ENCODE results near the gene CYTH4.

CYTH4 gene

DNA sequence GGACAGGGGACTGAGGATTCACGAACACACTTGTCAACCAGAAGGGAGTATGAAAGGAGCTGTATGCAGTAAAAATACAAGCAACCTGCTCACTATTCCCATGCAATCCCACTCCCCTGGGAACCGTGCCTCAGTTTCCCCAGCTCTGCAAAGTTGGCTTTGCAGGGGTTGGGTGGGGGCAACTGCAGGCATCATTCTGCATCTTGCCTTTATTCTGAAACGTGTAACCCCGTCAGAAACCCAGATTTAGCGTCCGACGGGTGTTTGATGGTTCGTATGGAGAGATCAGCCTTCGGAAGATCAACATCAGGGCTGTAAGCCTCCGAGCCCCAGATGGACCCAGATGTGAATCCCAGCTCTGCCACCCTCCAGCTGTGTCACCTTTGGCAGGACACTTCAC is 3.6 kb downstream of the CYTH4 start:
- Mint-ChIP-seq H3K4me1 (ENCODE audit: low read depth) (peaks cover 71% of the 10 kb centered on the region), H3K36me3 (ENCODE audit: low read depth) (peaks cover 68% of the 10 kb centered on the region), H3K9me3 (no peaks in the 10 kb centered on the region), H3K27me3 (ENCODE audit: low read depth) (no peaks in the 10 kb centered on the region), H3K4me3 (peak overlapping the region; percentile 17), H3K27ac (no peak overlapping the region)

DNA sequence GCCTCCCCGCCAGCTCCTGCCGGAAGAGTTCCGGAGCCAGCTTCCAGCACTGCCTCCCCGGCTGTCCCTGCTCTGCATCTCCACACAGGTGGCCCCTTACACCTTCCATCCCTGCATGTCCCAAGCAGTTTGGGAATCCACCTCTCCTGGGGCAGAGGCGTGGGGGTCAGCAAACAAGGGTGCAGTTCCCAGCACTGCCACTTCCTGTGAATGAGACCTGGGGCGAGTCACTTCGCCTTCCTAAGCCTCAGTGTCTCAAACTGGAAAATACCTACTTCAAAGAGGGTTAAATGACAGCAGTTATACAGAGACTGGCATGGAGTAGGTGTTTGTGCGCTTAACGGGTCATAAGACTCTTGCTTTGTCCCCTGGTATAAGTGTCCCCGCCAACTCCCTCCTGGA is 5.2 kb downstream of the CYTH4 start:
- H3K4me1 Mint-ChIP-seq (ENCODE audit: low read depth) = peaks cover 76% of the 10 kb centered on the region
- no peaks in the 10 kb centered on the region for H3K9me3 Mint-ChIP-seq
- H3K27me3 Mint-ChIP-seq (ENCODE audit: low read depth) = no peaks in the 10 kb centered on the region
- H3K27ac Mint-ChIP-seq = peak overlapping the region; percentile 9
- H3K36me3 Mint-ChIP-seq (ENCODE audit: low read depth) = peaks cover 80% of the 10 kb centered on the region
- H3K4me3 Mint-ChIP-seq = peak overlapping the region; percentile 62

DNA sequence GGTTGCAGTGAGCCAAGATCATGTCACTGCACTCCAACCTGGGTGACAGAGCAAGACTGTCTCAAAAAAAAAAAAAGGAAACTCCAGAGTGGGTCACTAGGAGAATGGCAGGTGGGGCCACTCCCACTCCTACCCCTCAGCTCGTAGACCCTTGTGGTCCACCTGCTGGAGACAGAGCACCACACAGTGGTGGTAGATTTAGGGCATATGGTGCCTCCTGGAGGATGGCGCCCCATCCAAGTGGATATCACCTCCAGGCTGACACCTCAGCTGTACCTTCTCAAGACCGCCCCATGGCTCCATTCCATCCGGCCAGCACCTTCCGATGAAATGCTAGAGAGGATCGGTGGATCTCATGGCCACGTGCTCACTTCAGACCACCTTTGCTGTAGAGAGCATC is 6.2 kb downstream of the CYTH4 start:
- peaks cover 76% of the 10 kb centered on the region for H3K4me1 Mint-ChIP-seq (ENCODE audit: low read depth)
- H3K36me3 Mint-ChIP-seq (ENCODE audit: low read depth) = peaks cover 81% of the 10 kb centered on the region
- H3K27me3 Mint-ChIP-seq (ENCODE audit: low read depth) = no peaks in the 10 kb centered on the region
- H3K9me3 Mint-ChIP-seq = no peaks in the 10 kb centered on the region
- H3K4me3 Mint-ChIP-seq = no peak overlapping the region
- H3K27ac Mint-ChIP-seq = peak overlapping the region; percentile 43

DNA sequence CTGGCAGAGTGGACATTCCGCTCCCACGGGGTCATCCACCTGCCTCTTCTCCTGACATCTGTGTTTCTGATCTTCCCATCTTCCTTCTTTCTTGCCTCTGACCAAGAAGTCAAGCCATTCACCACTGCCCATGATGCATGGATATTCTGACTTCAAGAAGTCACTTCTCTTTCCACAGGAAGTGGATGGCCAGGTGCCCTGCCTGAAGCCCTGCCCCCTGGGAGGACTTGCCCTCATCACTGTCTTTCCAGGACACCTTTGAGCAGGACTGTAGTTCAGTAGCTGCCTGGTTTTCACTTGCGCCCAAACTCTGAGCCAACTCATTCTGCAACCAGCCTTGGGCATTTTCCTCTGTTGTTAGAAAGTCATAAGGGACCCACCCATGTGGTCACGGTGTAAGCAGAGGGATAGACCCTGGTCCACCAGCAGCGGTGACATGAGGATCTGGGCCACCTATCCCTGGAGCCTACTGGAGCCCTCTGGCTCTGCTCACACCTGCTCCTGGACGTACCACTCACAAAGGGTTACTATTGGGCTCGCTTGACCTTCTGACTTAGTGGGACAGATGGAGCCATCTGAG is 6.9 kb downstream of the CYTH4 start:
- Mint-ChIP-seq H3K4me3 (peak overlapping the region; percentile 21), H3K36me3 (ENCODE audit: low read depth) (peaks cover 80% of the 10 kb centered on the region)

DNA sequence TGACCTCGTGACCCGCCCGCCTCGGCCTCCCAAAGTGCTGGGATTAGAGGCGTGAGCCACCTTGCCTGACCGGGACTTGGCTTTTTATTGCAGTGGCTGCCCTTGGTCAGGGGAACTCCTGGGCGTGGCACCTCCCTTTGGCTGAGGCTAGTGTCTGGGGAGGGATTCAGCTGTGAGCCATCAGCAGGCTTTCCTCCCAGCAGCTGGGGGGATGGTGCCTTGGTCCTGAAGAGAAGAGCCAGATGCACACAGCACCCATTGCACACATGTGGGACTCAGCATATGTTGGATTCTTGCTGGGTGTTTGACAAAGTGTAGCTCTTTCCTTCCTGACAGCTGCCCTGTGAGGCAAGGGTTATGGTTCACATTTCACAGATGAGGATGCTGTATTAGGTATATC is 8.4 kb downstream of the CYTH4 start:
- H3K4me3 Mint-ChIP-seq = no peak overlapping the region
- no peaks in the 10 kb centered on the region for H3K27me3 Mint-ChIP-seq (ENCODE audit: low read depth)
- H3K27ac Mint-ChIP-seq = no peak overlapping the region
- no peaks in the 10 kb centered on the region for H3K9me3 Mint-ChIP-seq
- peaks cover 80% of the 10 kb centered on the region for H3K4me1 Mint-ChIP-seq (ENCODE audit: low read depth)
- H3K36me3 Mint-ChIP-seq (ENCODE audit: low read depth) = peaks cover 83% of the 10 kb centered on the region

More for the DNA sequence above, 6.9 kb downstream of the CYTH4 start:
- peaks cover 78% of the 10 kb centered on the region for H3K4me1 Mint-ChIP-seq (ENCODE audit: low read depth)
- H3K9me3 Mint-ChIP-seq = no peaks in the 10 kb centered on the region
- peak overlapping the region; percentile 43 for H3K27ac Mint-ChIP-seq
- H3K27me3 Mint-ChIP-seq (ENCODE audit: low read depth) = no peaks in the 10 kb centered on the region

DNA sequence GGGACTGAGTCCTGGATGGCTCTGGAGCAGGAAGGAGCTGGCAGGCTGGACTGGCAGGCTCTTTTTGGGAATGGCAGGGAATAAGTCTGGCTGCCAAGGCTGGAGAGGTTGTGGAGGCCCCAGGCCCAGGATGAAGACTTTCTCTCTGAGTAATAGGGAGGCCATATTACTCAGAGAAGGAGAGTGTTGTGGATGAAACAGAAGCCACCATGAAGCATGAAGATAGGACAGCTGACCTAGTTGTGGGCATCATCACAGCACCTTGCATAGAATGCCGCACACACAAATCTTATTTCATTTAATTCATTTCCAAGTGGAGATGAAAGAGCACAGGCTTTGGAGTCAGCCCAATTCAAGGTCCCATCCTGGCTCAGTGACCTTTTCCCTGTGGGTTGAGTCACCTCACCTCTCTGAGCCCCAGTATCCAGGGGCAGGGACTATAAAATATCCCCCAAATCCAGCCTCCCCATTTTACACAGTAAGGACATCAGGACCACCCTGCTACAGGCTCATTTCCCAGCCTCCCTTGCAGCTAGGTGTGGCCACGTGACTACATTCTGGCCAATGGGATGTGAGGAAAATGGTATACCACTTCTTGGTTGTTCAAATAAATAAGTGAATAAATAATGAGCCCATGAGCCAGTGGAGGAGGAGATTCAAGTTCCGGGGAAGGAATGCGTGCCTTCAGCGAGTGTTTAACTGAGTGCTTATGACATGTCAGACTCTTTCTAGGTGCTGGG is 9.4 kb downstream of the CYTH4 start:
- Mint-ChIP-seq H3K4me3 (no peak overlapping the region), H3K9me3 (no peaks in the 10 kb centered on the region), H3K27me3 (ENCODE audit: low read depth) (no peaks in the 10 kb centered on the region), H3K27ac (peak overlapping the region; percentile 57), H3K36me3 (ENCODE audit: low read depth) (peaks cover 75% of the 10 kb centered on the region), H3K4me1 (ENCODE audit: low read depth) (peaks cover 72% of the 10 kb centered on the region)

DNA sequence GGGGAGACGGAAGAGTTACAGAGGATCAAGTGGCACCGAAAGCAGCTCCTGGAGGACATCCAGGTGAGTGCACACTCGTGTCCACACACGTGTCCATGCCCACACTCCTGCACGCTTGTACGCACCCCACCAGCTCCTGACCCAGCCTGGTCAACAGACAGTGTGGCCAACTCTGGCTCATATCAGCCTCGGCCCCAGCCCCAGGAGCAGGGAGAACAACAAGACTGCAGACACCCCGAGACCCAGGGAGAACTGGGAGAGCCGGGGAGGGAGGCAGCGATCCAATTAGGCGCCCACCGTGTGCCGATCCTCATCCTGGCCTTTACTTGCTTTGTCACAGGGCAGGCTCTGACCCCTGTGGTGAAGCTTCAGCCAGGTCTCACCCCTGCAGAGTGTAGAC is 10.3 kb downstream of the CYTH4 start:
- Mint-ChIP-seq H3K4me1 (ENCODE audit: low read depth) (peaks cover 66% of the 10 kb centered on the region), H3K27me3 (ENCODE audit: low read depth) (no peaks in the 10 kb centered on the region), H3K27ac (no peak overlapping the region), H3K36me3 (ENCODE audit: low read depth) (peaks cover 73% of the 10 kb centered on the region), H3K4me3 (no peak overlapping the region), H3K9me3 (no peaks in the 10 kb centered on the region)

DNA sequence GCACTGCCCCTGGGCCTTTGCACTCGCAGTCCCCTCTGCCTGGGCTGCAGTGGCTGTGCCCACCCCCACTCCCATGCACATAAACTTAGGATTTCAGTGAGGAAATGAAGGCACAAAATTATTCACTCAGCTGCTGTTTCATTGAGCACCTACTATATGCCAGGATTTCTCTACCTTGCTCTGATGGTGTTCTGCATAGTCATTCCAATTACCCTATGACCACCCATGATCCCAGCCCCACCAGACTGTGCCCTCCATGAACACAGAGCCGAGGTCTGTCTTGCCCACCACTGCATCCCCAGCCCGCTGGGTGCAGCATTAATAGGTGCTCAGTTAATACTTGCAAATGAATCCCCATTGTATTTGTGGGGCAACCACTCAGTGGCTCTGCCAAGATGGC is 10.9 kb downstream of the CYTH4 start:
- no peak overlapping the region for H3K27ac Mint-ChIP-seq
- no peaks in the 10 kb centered on the region for H3K27me3 Mint-ChIP-seq (ENCODE audit: low read depth)
- peaks cover 68% of the 10 kb centered on the region for H3K4me1 Mint-ChIP-seq (ENCODE audit: low read depth)
- H3K9me3 Mint-ChIP-seq = no peaks in the 10 kb centered on the region
- no peak overlapping the region for H3K4me3 Mint-ChIP-seq
- H3K36me3 Mint-ChIP-seq (ENCODE audit: low read depth) = peaks cover 72% of the 10 kb centered on the region

DNA sequence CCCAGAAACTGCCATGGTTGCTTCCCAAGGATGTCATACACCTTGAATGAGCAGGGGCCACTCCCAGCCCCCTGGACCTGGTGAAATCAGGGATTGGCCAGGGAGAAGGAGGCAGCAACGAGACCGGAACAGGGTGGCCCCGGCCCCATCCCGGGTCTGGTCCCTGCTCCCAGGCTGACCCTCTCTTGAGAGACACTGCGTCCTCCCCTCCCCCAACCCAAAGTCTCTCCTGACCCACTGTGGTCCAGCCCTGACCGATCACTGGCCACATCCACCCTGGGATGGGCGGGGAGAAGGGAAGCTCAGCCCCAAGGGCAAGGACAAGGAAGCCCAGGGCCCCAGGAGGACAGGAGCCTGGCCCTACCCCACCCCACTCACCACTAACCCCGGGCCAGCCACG is 12.4 kb downstream of the CYTH4 start:
- peaks cover 73% of the 10 kb centered on the region for H3K36me3 Mint-ChIP-seq (ENCODE audit: low read depth)
- H3K27ac Mint-ChIP-seq = no peak overlapping the region

DNA sequence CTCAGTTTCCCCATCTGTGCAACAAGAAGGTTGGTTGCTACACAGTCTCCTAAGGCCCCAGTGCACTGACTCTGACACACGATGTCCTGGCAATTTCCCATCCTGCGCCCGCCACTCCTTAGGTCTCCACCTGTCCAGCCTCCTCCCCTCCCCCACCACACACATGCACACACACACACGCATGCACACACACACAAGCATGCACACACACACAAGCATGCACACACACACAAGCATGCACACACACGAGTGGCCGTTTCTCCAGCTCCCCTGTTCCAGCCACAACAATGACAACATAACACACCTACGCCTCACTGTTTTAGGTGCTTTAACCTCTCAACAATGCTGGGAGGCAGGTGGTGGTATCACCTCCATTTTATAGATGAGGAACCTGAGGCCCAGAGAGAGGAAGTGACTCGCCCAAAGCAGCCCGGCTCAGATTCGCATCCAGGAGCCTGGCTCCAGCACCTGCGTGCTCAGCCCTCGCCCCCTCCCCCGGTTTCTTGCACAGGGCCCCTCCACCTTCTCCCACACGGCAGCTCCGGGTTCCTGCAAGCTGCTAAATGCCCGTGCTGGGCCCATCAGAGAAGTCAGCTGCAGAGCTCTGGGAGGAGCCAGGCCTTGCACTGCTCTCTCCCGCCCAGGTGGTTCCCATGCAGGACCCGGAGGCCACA is 13.0 kb downstream of the CYTH4 start:
- H3K4me3 Mint-ChIP-seq = peak overlapping the region; percentile 21
- no peaks in the 10 kb centered on the region for H3K27me3 Mint-ChIP-seq (ENCODE audit: low read depth)
- H3K4me1 Mint-ChIP-seq (ENCODE audit: low read depth) = peaks cover 66% of the 10 kb centered on the region
- peak overlapping the region; percentile 80 for H3K27ac Mint-ChIP-seq
- peaks cover 72% of the 10 kb centered on the region for H3K36me3 Mint-ChIP-seq (ENCODE audit: low read depth)
- no peaks in the 10 kb centered on the region for H3K9me3 Mint-ChIP-seq

More for the DNA sequence above, 12.4 kb downstream of the CYTH4 start:
- Mint-ChIP-seq H3K27me3 (ENCODE audit: low read depth) (no peaks in the 10 kb centered on the region), H3K4me3 (no peak overlapping the region), H3K9me3 (no peaks in the 10 kb centered on the region), H3K4me1 (ENCODE audit: low read depth) (peaks cover 66% of the 10 kb centered on the region)

DNA sequence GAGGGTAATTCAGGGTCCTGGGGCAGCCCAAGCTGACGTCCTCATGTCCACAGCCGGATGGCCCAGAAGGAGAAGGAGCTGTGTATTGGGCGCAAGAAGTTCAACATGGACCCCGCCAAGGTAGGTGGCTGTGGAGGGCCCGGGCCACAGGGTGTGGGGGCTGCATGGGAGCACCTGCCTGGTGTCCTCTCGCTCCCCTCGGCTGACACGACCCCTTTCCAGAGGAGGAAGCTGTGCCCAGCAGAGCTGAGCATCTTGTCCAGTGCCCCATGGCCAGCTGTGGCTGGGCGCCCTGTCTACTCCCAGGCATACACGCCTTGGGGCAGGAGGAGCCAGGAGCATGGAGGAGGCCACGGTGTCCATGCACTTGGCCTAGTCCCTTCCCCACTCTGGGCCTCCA is 13.6 kb downstream of the CYTH4 start:
- Mint-ChIP-seq H3K27me3 (ENCODE audit: low read depth) (no peaks in the 10 kb centered on the region), H3K27ac (no peak overlapping the region), H3K4me3 (no peak overlapping the region), H3K36me3 (ENCODE audit: low read depth) (peaks cover 72% of the 10 kb centered on the region), H3K9me3 (no peaks in the 10 kb centered on the region), H3K4me1 (ENCODE audit: low read depth) (peaks cover 68% of the 10 kb centered on the region)

DNA sequence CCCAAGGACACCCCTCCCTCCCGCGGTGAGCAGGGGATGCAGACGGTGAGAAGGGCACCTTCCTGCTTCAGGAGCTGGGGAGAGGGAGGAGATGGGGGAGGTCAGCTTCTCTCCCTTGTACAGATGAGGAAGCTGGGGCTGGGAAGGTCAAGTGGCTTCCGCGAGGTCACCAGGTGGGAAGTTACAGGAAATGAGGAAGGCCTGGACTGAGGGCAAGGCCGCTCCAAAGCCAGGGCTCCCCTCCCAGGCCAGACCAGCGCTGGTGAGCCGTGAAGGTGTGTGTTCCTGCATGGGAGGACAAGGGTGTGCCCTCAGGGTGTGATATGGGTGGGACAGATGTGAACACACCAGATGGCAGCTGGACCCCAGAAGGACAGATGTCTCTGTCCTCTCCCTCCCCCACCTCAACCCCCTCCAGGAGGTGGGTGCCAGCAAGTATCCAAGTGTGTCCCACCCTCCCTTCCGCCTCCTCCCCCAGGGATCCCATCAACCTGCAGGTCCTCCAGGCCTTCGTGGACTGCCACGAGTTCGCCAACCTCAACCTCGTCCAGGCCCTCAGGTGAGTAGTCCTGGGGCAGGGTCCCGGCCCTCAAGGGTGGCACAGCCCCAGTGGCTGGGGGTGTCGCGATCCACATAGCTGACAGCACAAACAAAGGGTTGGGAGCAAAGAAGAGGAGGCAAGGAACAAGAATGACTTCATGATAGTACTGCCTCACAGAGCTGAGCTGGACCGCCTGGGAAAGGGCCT is 16.6 kb downstream of the CYTH4 start:
- H3K4me1 Mint-ChIP-seq (ENCODE audit: low read depth) = peaks cover 66% of the 10 kb centered on the region
- H3K27ac Mint-ChIP-seq = peak overlapping the region; percentile 89
- no peaks in the 10 kb centered on the region for H3K9me3 Mint-ChIP-seq
- H3K27me3 Mint-ChIP-seq (ENCODE audit: low read depth) = no peaks in the 10 kb centered on the region
- peaks cover 63% of the 10 kb centered on the region for H3K36me3 Mint-ChIP-seq (ENCODE audit: low read depth)
- no peak overlapping the region for H3K4me3 Mint-ChIP-seq

DNA sequence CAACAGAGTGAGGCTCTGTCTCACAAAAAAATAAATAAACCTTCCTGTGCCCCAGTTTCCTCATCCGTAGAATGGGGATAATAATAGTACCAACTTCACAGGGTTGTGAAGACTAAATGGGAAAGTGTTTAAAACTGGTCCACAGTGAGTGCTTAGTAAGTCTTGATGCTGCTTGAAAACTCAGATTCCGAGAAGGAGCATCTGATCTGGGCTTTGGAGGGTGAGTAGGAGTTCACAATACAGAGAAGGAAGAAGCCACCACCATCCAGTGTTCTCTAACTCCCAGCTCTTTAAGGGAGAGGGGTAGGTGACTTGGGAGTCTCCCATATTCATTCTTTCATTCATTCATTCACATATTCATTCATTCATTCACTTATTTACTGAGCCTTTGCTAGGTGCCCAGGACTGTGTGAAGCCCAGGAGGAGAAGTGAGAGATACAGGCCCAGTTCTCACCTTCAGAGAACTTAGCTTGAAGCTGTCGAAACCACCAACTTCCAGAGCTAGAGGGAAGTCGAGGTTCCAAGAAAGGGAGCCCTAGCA is 17.7 kb downstream of the CYTH4 start:
- Mint-ChIP-seq H3K27ac (peak overlapping the region; percentile 94), H3K4me3 (peak overlapping the region; percentile 75), H3K36me3 (ENCODE audit: low read depth) (peaks cover 66% of the 10 kb centered on the region), H3K9me3 (no peaks in the 10 kb centered on the region), H3K4me1 (ENCODE audit: low read depth) (peaks cover 65% of the 10 kb centered on the region), H3K27me3 (ENCODE audit: low read depth) (no peaks in the 10 kb centered on the region)

DNA sequence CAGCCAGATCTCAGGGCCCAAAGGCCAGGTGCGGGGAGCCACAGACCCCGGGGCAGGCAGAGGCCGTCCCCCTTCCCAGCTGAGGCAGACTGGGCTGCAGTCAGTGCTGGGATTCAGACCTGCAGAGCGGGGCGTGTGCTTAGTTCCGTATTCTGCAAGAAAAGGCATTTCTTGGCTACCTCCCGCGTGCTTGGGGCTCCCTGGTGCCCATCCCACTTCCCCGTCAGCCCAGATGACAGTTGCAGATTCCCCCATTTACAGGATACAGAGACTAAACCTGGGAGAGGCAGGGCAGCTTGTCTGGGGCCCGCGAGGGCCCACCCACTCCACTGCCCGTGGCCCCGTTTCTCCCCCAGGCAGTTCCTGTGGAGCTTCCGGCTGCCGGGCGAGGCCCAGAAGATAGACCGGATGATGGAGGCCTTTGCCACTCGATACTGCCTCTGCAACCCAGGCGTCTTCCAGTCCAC is 18.3 kb downstream of the CYTH4 start:
- H3K9me3 Mint-ChIP-seq = no peaks in the 10 kb centered on the region
- H3K27ac Mint-ChIP-seq = peak overlapping the region; percentile 94
- H3K27me3 Mint-ChIP-seq (ENCODE audit: low read depth) = no peaks in the 10 kb centered on the region
- H3K4me1 Mint-ChIP-seq (ENCODE audit: low read depth) = peaks cover 65% of the 10 kb centered on the region
- peak overlapping the region; percentile 75 for H3K4me3 Mint-ChIP-seq
- peaks cover 66% of the 10 kb centered on the region for H3K36me3 Mint-ChIP-seq (ENCODE audit: low read depth)
